DOHH2 (cell line): ENCODE measurements around the gene PCNX2.

Source experiments
- H3F3A ChIP-seq: fragments of 200-600 bp; sonication (generic), shearing (Covaris generic); 2 replicates; pipeline ENCODE4 v1.6.0; 2016; ENCODE audit warnings: antibody characterized with exemption, mild to moderate bottlenecking; ENCODE audit not compliant: control insufficient read depth, insufficient read depth
- H3K27ac ChIP-seq: fragments of 200-600 bp; sonication (generic); 2 replicates; pipeline ENCODE4 v1.5.1; 2014; ENCODE audit warnings: low read depth, mild to moderate bottlenecking, low read length, moderate library complexity
- H3K27me3 ChIP-seq: fragments of 200-600 bp; sonication (generic); 2 replicates; pipeline ENCODE4 v1.6.1; 2014; ENCODE audit warnings: mild to moderate bottlenecking, low read length, mixed read lengths; ENCODE audit not compliant: control insufficient read depth
- H3K36me3 ChIP-seq: fragments of 200-600 bp; sonication (generic); 2 replicates; pipeline ENCODE4 v1.6.1; 2014; ENCODE audit warnings: mild to moderate bottlenecking, low read length, moderate library complexity, mixed read lengths; ENCODE audit not compliant: control insufficient read depth
- H3K4me1 ChIP-seq: fragments of 200-600 bp; sonication (generic); 2 replicates; pipeline ENCODE4 v1.6.1; 2014; ENCODE audit warnings: mild to moderate bottlenecking, low read length, mixed read lengths; ENCODE audit not compliant: control insufficient read depth
- H3K4me2 ChIP-seq: fragments of 200-600 bp; sonication (generic); 2 replicates; pipeline ENCODE4 v1.6.0; 2014; ENCODE audit warnings: mild to moderate bottlenecking, low read length, moderate library complexity
- H3K4me3 ChIP-seq: fragments of 200-600 bp; sonication (generic); 2 replicates; pipeline ENCODE4 v1.5.1; 2014; ENCODE audit warnings: mild to moderate bottlenecking, low read length, mixed read lengths
- H3K79me2 ChIP-seq: fragments of 200-600 bp; sonication (generic); 2 replicates; pipeline ENCODE4 v1.6.1; 2014; ENCODE audit warnings: mild to moderate bottlenecking, low read length, mixed read lengths; ENCODE audit not compliant: control insufficient read depth
- H3K9me2 ChIP-seq: fragments of 200-600 bp; sonication (generic); replicated peaks from 2 replicates; pipeline ENCODE4 v1.6.1; 2014; ENCODE audit warnings: mild to moderate bottlenecking, low read length, mixed read lengths; ENCODE audit not compliant: control insufficient read depth
- H3K9me3 ChIP-seq: fragments of 200-600 bp; sonication (generic); 2 replicates; pipeline ENCODE4 v1.6.1; 2014; ENCODE audit warnings: antibody characterized with exemption, low read length, mixed read lengths; ENCODE audit not compliant: control insufficient read depth, insufficient read depth
- H4K20me1 ChIP-seq: fragments of 200-600 bp; sonication (generic); 2 replicates; pipeline ENCODE4 v1.6.0; 2014; ENCODE audit warnings: low read depth, mild to moderate bottlenecking, antibody characterized with exemption, low read length, moderate library complexity; ENCODE audit not compliant: control insufficient read depth, insufficient read depth
- EZH2phosphoT487 ChIP-seq: fragments of 200-600 bp; sonication (generic); IDR thresholded peaks from 2 replicates; pipeline ENCODE4 v1.6.1; 2017; ENCODE audit warnings: borderline replicate concordance, mild to moderate bottlenecking, antibody characterized with exemption, low read length, moderate library complexity, mixed read lengths
- TF ChIP-seq, protein P1 (sequence below): fragments of 200-600 bp; sonication (generic); IDR thresholded peaks from one replicate; pipeline ENCODE4 v1.5.1; 2014; ENCODE audit warnings: antibody characterized with exemption, mild to moderate bottlenecking, low read depth, low read length; ENCODE audit not compliant: poor library complexity, severe bottlenecking

Gene PCNX2

GRCh38 chr1:233143241-233143640, 152.3 kb downstream of the PCNX2 start:
- H3K4me2 ChIP-seq = no peak overlapping the region
- no peak for TF ChIP-seq EZH2phosphoT487
- TF ChIP-seq, protein P1, sequence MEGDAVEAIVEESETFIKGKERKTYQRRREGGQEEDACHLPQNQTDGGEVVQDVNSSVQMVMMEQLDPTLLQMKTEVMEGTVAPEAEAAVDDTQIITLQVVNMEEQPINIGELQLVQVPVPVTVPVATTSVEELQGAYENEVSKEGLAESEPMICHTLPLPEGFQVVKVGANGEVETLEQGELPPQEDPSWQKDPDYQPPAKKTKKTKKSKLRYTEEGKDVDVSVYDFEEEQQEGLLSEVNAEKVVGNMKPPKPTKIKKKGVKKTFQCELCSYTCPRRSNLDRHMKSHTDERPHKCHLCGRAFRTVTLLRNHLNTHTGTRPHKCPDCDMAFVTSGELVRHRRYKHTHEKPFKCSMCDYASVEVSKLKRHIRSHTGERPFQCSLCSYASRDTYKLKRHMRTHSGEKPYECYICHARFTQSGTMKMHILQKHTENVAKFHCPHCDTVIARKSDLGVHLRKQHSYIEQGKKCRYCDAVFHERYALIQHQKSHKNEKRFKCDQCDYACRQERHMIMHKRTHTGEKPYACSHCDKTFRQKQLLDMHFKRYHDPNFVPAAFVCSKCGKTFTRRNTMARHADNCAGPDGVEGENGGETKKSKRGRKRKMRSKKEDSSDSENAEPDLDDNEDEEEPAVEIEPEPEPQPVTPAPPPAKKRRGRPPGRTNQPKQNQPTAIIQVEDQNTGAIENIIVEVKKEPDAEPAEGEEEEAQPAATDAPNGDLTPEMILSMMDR = no peak
- H4K20me1 ChIP-seq = no peaks in the 10 kb centered on the region
- H3F3A ChIP-seq = no peaks in the 10 kb centered on the region
- no peaks in the 10 kb centered on the region for H3K4me1 ChIP-seq
- no peak overlapping the region for H3K4me3 ChIP-seq
- H3K9me3 ChIP-seq = no peaks in the 10 kb centered on the region
- H3K27me3 ChIP-seq = no peaks in the 10 kb centered on the region
- H3K27ac ChIP-seq = no peak overlapping the region
- H3K36me3 ChIP-seq = no peaks in the 10 kb centered on the region
- no peaks in the 10 kb centered on the region for H3K79me2 ChIP-seq
- no peaks in the 10 kb centered on the region for H3K9me2 ChIP-seq

DNA sequence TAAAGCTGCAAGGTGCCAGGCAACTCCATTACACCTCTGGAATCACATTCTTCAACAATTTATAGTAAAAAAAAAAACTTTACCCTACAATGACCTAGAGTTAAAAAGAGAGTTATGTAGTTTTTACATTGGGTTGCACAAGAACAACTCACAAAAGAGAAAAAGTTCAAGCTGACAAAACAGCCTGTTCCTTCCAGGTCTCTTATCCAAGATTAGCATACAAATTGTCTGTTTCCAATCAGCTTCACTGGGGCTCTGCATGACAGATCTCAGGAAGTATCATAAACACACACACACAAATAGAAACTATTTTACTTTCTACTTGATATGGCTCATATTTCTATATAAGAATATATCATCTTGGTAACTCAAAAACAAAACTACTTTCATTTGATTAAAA, 154.6 kb downstream of the PCNX2 start:
- no peaks in the 10 kb centered on the region for H4K20me1 ChIP-seq
- no peaks in the 10 kb centered on the region for H3K9me2 ChIP-seq
- no peak for TF ChIP-seq EZH2phosphoT487
- no peaks in the 10 kb centered on the region for H3K27me3 ChIP-seq
- no peaks in the 10 kb centered on the region for H3F3A ChIP-seq
- no peaks in the 10 kb centered on the region for H3K4me1 ChIP-seq
- no peaks in the 10 kb centered on the region for H3K36me3 ChIP-seq
- no peaks in the 10 kb centered on the region for H3K79me2 ChIP-seq
- no peak overlapping the region for H3K4me2 ChIP-seq
- H3K4me3 ChIP-seq = no peak overlapping the region
- no peak overlapping the region for H3K27ac ChIP-seq
- H3K9me3 ChIP-seq = no peaks in the 10 kb centered on the region

DNA sequence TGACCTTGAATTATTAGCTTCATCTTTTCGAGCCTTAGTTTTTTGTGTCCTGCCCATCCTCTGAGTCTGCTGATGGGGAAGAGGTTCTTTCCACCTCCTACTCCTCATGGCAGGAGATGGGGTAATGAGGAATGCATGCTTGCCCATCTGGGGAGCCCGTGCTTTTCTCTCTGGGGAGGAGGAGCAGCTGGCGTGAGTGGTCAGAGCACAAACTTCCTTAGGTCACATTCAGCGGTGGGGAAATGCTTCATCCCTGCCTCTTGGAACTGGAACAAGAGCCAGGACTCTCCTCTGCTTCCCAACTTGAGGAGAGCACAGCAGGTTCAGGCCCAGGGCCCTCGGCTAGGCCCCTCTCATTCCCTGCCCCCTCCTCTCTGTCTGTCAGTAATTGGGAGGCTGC, 155.0 kb downstream of the PCNX2 start:
- Histone ChIP-seq H3K4me1 (no peaks in the 10 kb centered on the region), H3K9me3 (no peaks in the 10 kb centered on the region), H3F3A (no peaks in the 10 kb centered on the region), H3K79me2 (no peaks in the 10 kb centered on the region), H3K4me2 (no peak overlapping the region), H4K20me1 (no peaks in the 10 kb centered on the region), H3K4me3 (no peak overlapping the region), H3K9me2 (no peaks in the 10 kb centered on the region), H3K27me3 (no peaks in the 10 kb centered on the region), H3K27ac (no peak overlapping the region), H3K36me3 (no peaks in the 10 kb centered on the region)
- no peak for TF ChIP-seq EZH2phosphoT487
- TF ChIP-seq, protein P1 = no peak

DNA sequence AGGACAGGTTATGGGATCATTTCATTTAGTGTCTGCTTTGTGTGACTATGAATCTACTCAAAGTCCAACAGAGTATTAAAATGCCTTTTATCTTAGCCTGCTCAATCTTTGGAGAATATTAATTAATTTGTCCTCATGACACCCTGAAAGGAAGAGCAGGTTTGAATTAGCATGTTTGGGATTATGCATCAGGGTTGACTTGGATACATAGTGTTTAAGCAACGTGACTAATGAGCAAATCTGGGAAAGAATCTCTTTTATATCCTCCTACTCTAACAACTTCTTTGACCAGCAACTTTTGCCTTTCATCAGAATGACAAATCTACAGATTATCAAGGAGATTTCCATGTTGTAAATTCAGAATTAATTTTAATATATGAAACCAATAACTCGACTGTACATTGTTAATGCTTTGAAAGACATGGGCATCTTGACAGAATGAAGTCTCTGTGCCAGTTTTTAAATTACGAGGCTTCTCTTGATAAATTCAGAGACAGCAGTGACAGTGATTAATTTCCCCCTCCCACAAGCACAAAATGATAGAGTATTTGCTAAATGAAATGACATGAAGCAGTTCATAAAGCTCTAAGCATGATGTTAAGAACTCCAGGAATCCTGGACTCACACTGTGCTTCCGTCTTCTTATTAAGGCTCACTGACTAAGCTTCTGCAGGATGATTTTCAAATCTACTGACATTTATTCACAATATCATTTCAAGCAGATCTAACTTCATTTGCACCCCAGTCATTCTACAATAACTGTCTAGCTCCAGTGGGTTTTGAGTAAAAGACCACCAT, 156.5 kb downstream of the PCNX2 start:
- no peaks in the 10 kb centered on the region for H3K9me3 ChIP-seq
- TF ChIP-seq, protein P1 = no peak
- TF ChIP-seq EZH2phosphoT487 = no peak
- no peaks in the 10 kb centered on the region for H3F3A ChIP-seq
- no peak overlapping the region for H3K27ac ChIP-seq
- H3K4me2 ChIP-seq = no peak overlapping the region
- H3K9me2 ChIP-seq = no peaks in the 10 kb centered on the region
- no peaks in the 10 kb centered on the region for H3K4me1 ChIP-seq
- no peak overlapping the region for H3K4me3 ChIP-seq
- H3K27me3 ChIP-seq = no peaks in the 10 kb centered on the region
- H4K20me1 ChIP-seq = no peaks in the 10 kb centered on the region
- H3K36me3 ChIP-seq = no peaks in the 10 kb centered on the region
- H3K79me2 ChIP-seq = no peaks in the 10 kb centered on the region
